A549 treated with AZD2906 at 1 μM for 4 hours (cell line): ENCODE results near the gene FAM181A. TPM values are rescaled to one million over a fixed set of nuclear protein-coding genes. Genes with fewer than 3 reads are reported as not detected.

Experiments
- total RNA-seq: library from RNA; stranded (reverse); fragments of 200-300 nt; extraction: Qiagen RNA extraction; gene quantifications from 5 replicates; pipeline ENCODE4 v1.2.3, GENCODE V29; 2022

The FAM181A gene
- total RNA-seq: not detected in 5 replicates

DNA sequence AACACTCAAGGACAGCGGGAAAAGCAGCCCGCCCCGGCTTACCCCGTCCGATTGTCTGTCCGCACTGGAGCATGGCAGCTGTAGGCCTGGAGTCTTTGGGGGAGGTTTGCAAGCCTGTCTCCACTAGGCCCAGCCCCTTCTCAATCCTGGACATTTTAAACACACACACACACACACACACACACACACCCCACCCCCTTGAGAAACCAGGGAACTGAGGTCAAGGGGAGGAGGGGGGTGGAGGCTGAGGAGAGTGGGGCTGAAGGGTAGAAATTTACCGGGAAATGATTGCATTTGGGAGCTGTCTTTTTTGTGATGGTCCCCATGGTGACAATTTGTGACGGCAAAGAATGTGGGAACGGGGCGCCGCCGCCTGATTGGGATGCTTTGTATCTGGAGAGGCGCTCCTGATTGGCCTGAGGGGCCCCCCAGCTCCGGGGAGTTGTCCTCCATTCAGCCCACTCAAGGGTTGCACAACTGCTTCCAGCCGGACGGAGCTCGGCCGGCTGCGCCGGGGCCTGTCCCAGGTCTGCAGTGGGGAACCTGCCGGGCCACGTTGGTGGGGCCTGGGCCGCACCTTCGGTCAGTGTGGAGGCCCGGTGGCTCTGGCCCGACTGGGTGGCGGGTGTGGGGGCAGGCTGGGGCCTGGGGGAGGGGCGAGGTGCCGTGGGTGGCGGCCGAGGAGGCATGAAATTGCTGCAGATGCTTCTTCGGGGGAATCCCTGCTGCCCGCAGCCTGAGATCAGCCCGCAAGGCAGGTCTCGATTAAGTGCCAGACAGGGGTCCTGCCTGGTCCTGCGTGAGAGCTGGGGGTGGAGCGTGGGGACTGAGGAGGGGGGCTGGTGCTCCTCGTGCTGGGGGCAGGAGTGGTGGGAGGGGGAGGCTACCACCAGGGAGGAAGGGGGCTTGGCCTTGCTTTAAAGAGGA, at the start of gene FAM181A:
TSS of gene FAM181A (plus strand) at position 472 of the 927 bp plus-strand sequence. CDS start 942 bp downstream, outside the sequence.

DNA sequence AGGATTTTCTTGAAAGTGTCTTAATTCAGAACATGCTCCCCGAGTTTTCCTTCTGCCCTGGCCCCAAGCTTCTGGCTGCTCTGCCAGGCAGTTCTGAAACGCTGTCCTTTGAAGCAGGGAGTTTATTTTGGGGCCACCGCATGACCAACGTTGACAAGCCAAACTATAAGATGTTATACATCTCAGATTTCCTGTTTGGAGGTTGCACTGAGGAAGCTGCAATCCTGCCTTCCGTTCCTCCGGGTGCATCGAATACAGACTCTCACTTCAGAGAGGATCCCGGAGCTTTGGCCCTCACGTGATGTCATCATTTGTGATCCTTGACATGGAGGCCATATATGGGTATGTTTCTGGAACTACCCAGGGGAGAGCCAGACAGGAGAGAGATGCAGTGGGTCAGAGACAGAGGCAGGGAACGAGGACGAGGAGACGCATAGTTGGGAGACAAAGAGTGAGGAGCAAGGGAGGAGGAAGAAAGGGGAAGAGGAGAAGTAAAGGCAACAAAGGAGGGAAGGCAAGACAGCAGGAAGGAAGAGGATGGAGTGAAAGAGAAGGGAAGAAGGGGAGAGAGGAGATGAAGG, 49.4 kb downstream of the FAM181A start, which contains the start of gene ASB2:
TSS of gene ASB2 (minus strand) at position 94 of the 581 bp plus-strand sequence. CDS start 12,031 bp downstream, outside the sequence.

Other genes with a start within 250 kb of the FAM181A start
- 0.45 to 0.72 TPM (median 0.60 TPM) in 5 replicates for gene PRIMA1, start 138.9 kb upstream of the FAM181A start, total RNA-seq
- 0.24 to 0.98 TPM (median 0.45 TPM) in 5 replicates for gene ASB2, start 49.2 kb downstream of the FAM181A start, total RNA-seq
- gene CCDC197, start 70.0 kb downstream of the FAM181A start, total RNA-seq: not detected in 5 replicates
- 2.4 to 3.4 TPM (median 2.7 TPM) in 5 replicates for gene OTUB2, start 99.0 kb downstream of the FAM181A start, total RNA-seq
- gene DDX24, start 153.9 kb downstream of the FAM181A start, total RNA-seq: 161 to 171 TPM (median 165 TPM) in 5 replicates
- gene IFI27L1, start 154.0 kb downstream of the FAM181A start, total RNA-seq: 16.8 to 22.0 TPM (median 18.9 TPM) in 5 replicates
- 0.92 to 1.5 TPM (median 1.4 TPM) in 5 replicates for gene IFI27, start 183.4 kb downstream of the FAM181A start, total RNA-seq
- 51.6 to 59.6 TPM (median 54.9 TPM) in 5 replicates for gene IFI27L2, start 202.3 kb downstream of the FAM181A start, total RNA-seq
- 0.36 to 0.48 TPM (median 0.44 TPM) in 5 replicates for gene PPP4R4, start 247.0 kb downstream of the FAM181A start, total RNA-seq